ENCODE measurements around the gene YIPF2. TPM values are rescaled to one million over a fixed set of nuclear protein-coding genes. Genes with fewer than 3 reads are reported as not detected.

Gene YIPF2
- total RNA-seq, 1 experiment from 2014 or later, result 26.8 TPM

- Histone ChIP-seq H3K9me3 (ENCODE audit: low read length) (no peaks in the 10 kb centered on the region), H3K27me3 (ENCODE audit: low read length) (no peaks in the 10 kb centered on the region), H3K9me2 (replicated peaks; ENCODE audit: insufficient read depth, low read length) (no peaks in the 10 kb centered on the region), H3K27ac (ENCODE audit: low read length) (no peak overlapping the region), H3K36me3 (ENCODE audit: insufficient read depth, low read length) (peaks cover 9% of the 10 kb centered on the region; the same call in 1 of the 2 replicates), H3K4me3 (ENCODE audit: low read length) (no peak overlapping the region), H4K20me1 (ENCODE audit: insufficient read depth, low read depth, low read length) (peaks cover 4% of the 10 kb centered on the region; the same call in 1 of the 2 replicates), H3K9ac (ENCODE audit: low read length) (no peak overlapping the region), H3K4me1 (ENCODE audit: low read length) (no peaks in the 10 kb centered on the region), H3K79me2 (ENCODE audit: low read length) (0 out of 2 replicates have a peak, but pooled peaks cover 3% of the 10 kb centered on the region), H3K4me2 (ENCODE audit: low read depth, low read length, poor library complexity, severe bottlenecking) (no peak overlapping the region), H2AFZ (ENCODE audit: low read length) (no peak overlapping the region)
- no peak for DNase-seq
These were observed 16.7 kb downstream of the YIPF2 start for GRCh38 chr19:10911579-10912363.

- Histone ChIP-seq H3K79me2 (ENCODE audit: low read length) (peaks cover 24% of the 10 kb centered on the region), H3K27me3 (ENCODE audit: low read length) (no peaks in the 10 kb centered on the region), H4K20me1 (ENCODE audit: insufficient read depth, low read depth, low read length) (peaks cover 11% of the 10 kb centered on the region; the same call in 1 of the 2 replicates), H3K36me3 (ENCODE audit: insufficient read depth, low read length) (peaks cover 6% of the 10 kb centered on the region; the same call in 1 of the 2 replicates), H3K9me2 (replicated peaks; ENCODE audit: insufficient read depth, low read length) (no peaks in the 10 kb centered on the region), H3K9me3 (ENCODE audit: low read length) (no peaks in the 10 kb centered on the region), H3K4me3 (ENCODE audit: low read length) (no peak overlapping the region), H2AFZ (ENCODE audit: low read length) (no peak overlapping the region), H3K9ac (ENCODE audit: low read length) (no peak overlapping the region), H3K27ac (ENCODE audit: low read length) (no peak overlapping the region), H3K4me2 (ENCODE audit: low read depth, low read length, poor library complexity, severe bottlenecking) (no peak overlapping the region), H3K4me1 (ENCODE audit: low read length) (no peaks in the 10 kb centered on the region; the same call in 1 of the 2 replicates)
- DNase-seq, result no peak
These were observed 20.0 kb downstream of the YIPF2 start for GRCh38 chr19:10908380-10908960.

GRCh38 chr19:10907925-10908324 is 20.5 kb downstream of the YIPF2 start:
- H3K4me2 ChIP-seq (ENCODE audit: low read depth, low read length, poor library complexity, severe bottlenecking), result no peak overlapping the region

GRCh38 chr19:10899151-10899653 is 29.2 kb downstream of the YIPF2 start:
- no peak overlapping the region for H3K27ac ChIP-seq (ENCODE audit: low read length)
- peaks cover 14% of the 10 kb centered on the region; the same call in 1 of the 2 replicates for H4K20me1 ChIP-seq (ENCODE audit: insufficient read depth, low read depth, low read length)
- H3K4me1 ChIP-seq (ENCODE audit: low read length), result peaks cover 34% of the 10 kb centered on the region
- H3K36me3 ChIP-seq (ENCODE audit: insufficient read depth, low read length), result peaks cover 6% of the 10 kb centered on the region; the same call in 1 of the 2 replicates
- no peak for DNase-seq
- H2AFZ ChIP-seq (ENCODE audit: low read length), result no peak overlapping the region
- no peaks in the 10 kb centered on the region for H3K9me2 ChIP-seq (replicated peaks; ENCODE audit: insufficient read depth, low read length)
- H3K9me3 ChIP-seq (ENCODE audit: low read length), result no peaks in the 10 kb centered on the region
- no peak overlapping the region for H3K4me3 ChIP-seq (ENCODE audit: low read length)
- H3K9ac ChIP-seq (ENCODE audit: low read length), result no peak overlapping the region
- no peaks in the 10 kb centered on the region for H3K27me3 ChIP-seq (ENCODE audit: low read length)
- H3K79me2 ChIP-seq (ENCODE audit: low read length), result peaks cover 93% of the 10 kb centered on the region
- H3K4me2 ChIP-seq (ENCODE audit: low read depth, low read length, poor library complexity, severe bottlenecking), result no peak overlapping the region

More at GRCh38 chr19:10907925-10908324, 20.5 kb downstream of the YIPF2 start:
- no peak for DNase-seq
- Histone ChIP-seq H2AFZ (ENCODE audit: low read length) (no peak overlapping the region), H3K4me1 (ENCODE audit: low read length) (no peaks in the 10 kb centered on the region; the same call in 1 of the 2 replicates), H3K9me2 (replicated peaks; ENCODE audit: insufficient read depth, low read length) (no peaks in the 10 kb centered on the region), H3K79me2 (ENCODE audit: low read length) (peaks cover 29% of the 10 kb centered on the region), H3K27me3 (ENCODE audit: low read length) (no peaks in the 10 kb centered on the region), H3K4me3 (ENCODE audit: low read length) (no peak overlapping the region), H3K9me3 (ENCODE audit: low read length) (no peaks in the 10 kb centered on the region), H3K9ac (ENCODE audit: low read length) (no peak overlapping the region), H4K20me1 (ENCODE audit: insufficient read depth, low read depth, low read length) (peaks cover 16% of the 10 kb centered on the region; the same call in 1 of the 2 replicates), H3K27ac (ENCODE audit: low read length) (no peak overlapping the region), H3K36me3 (ENCODE audit: insufficient read depth, low read length) (peaks cover 11% of the 10 kb centered on the region; the same call in 1 of the 2 replicates)

- Histone ChIP-seq H3K79me2 (ENCODE audit: low read length) (peaks cover 93% of the 10 kb centered on the region), H3K4me2 (ENCODE audit: low read depth, low read length, poor library complexity, severe bottlenecking) (no peak overlapping the region)
These were observed 29.8 kb downstream of the YIPF2 start for GRCh38 chr19:10898633-10899032.

GRCh38 chr19:10896851-10897526 is 31.4 kb downstream of the YIPF2 start:
- no peaks in the 10 kb centered on the region for H3K9me3 ChIP-seq (ENCODE audit: low read length)
- H3K27me3 ChIP-seq (ENCODE audit: low read length), result no peaks in the 10 kb centered on the region
- H3K79me2 ChIP-seq (ENCODE audit: low read length), result peaks cover 88% of the 10 kb centered on the region
- peak overlapping the region; percentile 68 for H3K4me2 ChIP-seq (ENCODE audit: low read depth, low read length, poor library complexity, severe bottlenecking)
- peaks cover 41% of the 10 kb centered on the region for H3K4me1 ChIP-seq (ENCODE audit: low read length)
- H3K4me3 ChIP-seq (ENCODE audit: low read length), result peak overlapping the region; percentile 67
- peaks cover 7% of the 10 kb centered on the region; the same call in 1 of the 2 replicates for H4K20me1 ChIP-seq (ENCODE audit: insufficient read depth, low read depth, low read length)
- H2AFZ ChIP-seq (ENCODE audit: low read length), result no peak overlapping the region
- H3K27ac ChIP-seq (ENCODE audit: low read length), result peak overlapping the region; percentile 88
- DNase-seq, result peak; percentile 90
- H3K9ac ChIP-seq (ENCODE audit: low read length), result peak overlapping the region; percentile 75
- H3K9me2 ChIP-seq (replicated peaks; ENCODE audit: insufficient read depth, low read length), result no peaks in the 10 kb centered on the region
- H3K36me3 ChIP-seq (ENCODE audit: insufficient read depth, low read length), result no peaks in the 10 kb centered on the region

More at GRCh38 chr19:10898633-10899032, 29.8 kb downstream of the YIPF2 start:
- Histone ChIP-seq H3K9ac (ENCODE audit: low read length) (no peak overlapping the region), H3K4me1 (ENCODE audit: low read length) (peaks cover 40% of the 10 kb centered on the region), H3K36me3 (ENCODE audit: insufficient read depth, low read length) (peaks cover 6% of the 10 kb centered on the region; the same call in 1 of the 2 replicates), H3K9me3 (ENCODE audit: low read length) (no peaks in the 10 kb centered on the region), H3K9me2 (replicated peaks; ENCODE audit: insufficient read depth, low read length) (no peaks in the 10 kb centered on the region), H3K4me3 (ENCODE audit: low read length) (no peak overlapping the region), H4K20me1 (ENCODE audit: insufficient read depth, low read depth, low read length) (peaks cover 14% of the 10 kb centered on the region; the same call in 1 of the 2 replicates), H3K27me3 (ENCODE audit: low read length) (no peaks in the 10 kb centered on the region), H3K27ac (ENCODE audit: low read length) (no peak overlapping the region), H2AFZ (ENCODE audit: low read length) (no peak overlapping the region)
- DNase-seq, result no peak

- H3K27me3 ChIP-seq (ENCODE audit: low read length), result no peaks in the 10 kb centered on the region
- DNase-seq, result peak; percentile 62
- peaks cover 88% of the 10 kb centered on the region for H3K79me2 ChIP-seq (ENCODE audit: low read length)
- H4K20me1 ChIP-seq (ENCODE audit: insufficient read depth, low read depth, low read length), result peaks cover 7% of the 10 kb centered on the region; the same call in 1 of the 2 replicates
- no peaks in the 10 kb centered on the region for H3K9me3 ChIP-seq (ENCODE audit: low read length)
- peaks cover 45% of the 10 kb centered on the region for H3K4me1 ChIP-seq (ENCODE audit: low read length)
- H3K27ac ChIP-seq (ENCODE audit: low read length), result peak overlapping the region; percentile 88
- no peaks in the 10 kb centered on the region for H3K9me2 ChIP-seq (replicated peaks; ENCODE audit: insufficient read depth, low read length)
- peak overlapping the region; percentile 75 for H3K9ac ChIP-seq (ENCODE audit: low read length)
- peak overlapping the region; percentile 68 for H3K4me2 ChIP-seq (ENCODE audit: low read depth, low read length, poor library complexity, severe bottlenecking)
- no peaks in the 10 kb centered on the region for H3K36me3 ChIP-seq (ENCODE audit: insufficient read depth, low read length)
- H2AFZ ChIP-seq (ENCODE audit: low read length), result no peak overlapping the region
- peak overlapping the region; percentile 67 for H3K4me3 ChIP-seq (ENCODE audit: low read length)
These were observed 32.5 kb downstream of the YIPF2 start for GRCh38 chr19:10895920-10896319.
